ENCODE data around the gene IPO4. TPM values are rescaled to one million over a fixed set of nuclear protein-coding genes. Genes with fewer than 3 reads are reported as not detected.

IPO4 gene
- total RNA-seq, 1 experiment from 2014 or later, result 116 TPM

GRCh38 chr14:24145690-24146452 is 42.7 kb downstream of the IPO4 start:
- Histone ChIP-seq H3K56ac (ENCODE audit: insufficient read length, low read depth, low read length) (no peak overlapping the region), H3K4ac (ENCODE audit: low read depth, low read length) (no peak overlapping the region), H3K79me2 (ENCODE audit: insufficient read depth, low read length) (peaks cover 8% of the 10 kb centered on the region; the same call in 1 of the 2 replicates), H2AFZ (ENCODE audit: low read length) (no peak overlapping the region), H3K4me2 (ENCODE audit: insufficient read depth, insufficient read length, low read length) (peak overlapping the region; percentile 83), H3K4me1 (ENCODE audit: insufficient read depth, low read length) (no peaks in the 10 kb centered on the region), H4K8ac (replicated peaks; ENCODE audit: insufficient read length, low read depth, low read length) (no peak overlapping the region), H3K27ac (ENCODE audit: insufficient read length, low read depth, low read length) (no peak overlapping the region), H3K23ac (ENCODE audit: insufficient read length, low read depth, low read length) (no peak overlapping the region), H3K79me1 (ENCODE audit: insufficient read depth, low read depth, low read length, poor library complexity, severe bottlenecking) (peaks cover 4% of the 10 kb centered on the region), H4K20me1 (ENCODE audit: control insufficient read depth, insufficient read depth, insufficient read length) (no peaks in the 10 kb centered on the region), H3K9ac (ENCODE audit: extremely low read depth, insufficient read length, low read length) (peak overlapping the region; percentile 86), H2BK12ac (ENCODE audit: insufficient read length, low read depth, low read length) (no peak overlapping the region), H2BK5ac (ENCODE audit: insufficient read length, low read length) (no peak overlapping the region), H2AK5ac (ENCODE audit: insufficient read length, low read length) (no peak overlapping the region), H3T11ph (ENCODE audit: low read length) (no peak overlapping the region), H3K9me3 (ENCODE audit: control insufficient read depth, low read depth, low read length) (no peaks in the 10 kb centered on the region), H3K14ac (ENCODE audit: insufficient read depth, low read length) (peak overlapping the region; percentile 81; the same call in 1 of the 2 replicates), H3K18ac (ENCODE audit: insufficient read length, low read depth, low read length) (peak overlapping the region; percentile 77), H2BK15ac (ENCODE audit: low read depth, low read length) (no peak overlapping the region), H2BK120ac (ENCODE audit: low read depth, low read length, poor library complexity, severe bottlenecking) (no peak overlapping the region), H4K5ac (ENCODE audit: insufficient read length, low read depth, low read length) (no peak overlapping the region), H3K27me3 (ENCODE audit: insufficient read depth, low read length) (no peaks in the 10 kb centered on the region), H4K91ac (ENCODE audit: insufficient read length, low read depth, low read length) (no peak overlapping the region), H2BK20ac (ENCODE audit: low read depth, low read length, poor library complexity, severe bottlenecking) (no peak overlapping the region), H3K23me2 (ENCODE audit: insufficient read length, low read depth, low read length, poor library complexity, severe bottlenecking) (peaks cover 19% of the 10 kb centered on the region)
- Mint-ChIP-seq H3K4me1 (peaks cover 24% of the 10 kb centered on the region in 2 experiments), H3K27me3 (ENCODE audit: low read depth) (no peaks in the 10 kb centered on the region), H3K9me3 (no peaks in the 10 kb centered on the region), H3K27ac (peak overlapping the region; percentile 68 to 92 (median 68); a peak in 5 of 7 replicates), H3K4me3 (peak overlapping the region; percentile 96 to 99), H3K36me3 (ENCODE audit: insufficient read depth in 1 of 3, low read depth in 3 of 3) (peaks cover 9 to 52% (median 50%) of the 10 kb centered on the region in 3 experiments)
- WGBS (ENCODE audit: extremely low coverage, insufficient read length, low lambda C conversion rate), result no CpG with 5 or more reads among the region's 9 CpGs
- no peak for DNase-seq
- no peak for TF ChIP-seq CTCF (conservative IDR thresholded peaks at IDR 0.05)
